Glomerular visceral epithelial cell (primary cell): ENCODE measurements around the gene HOXB9.
A peak's percentile ranks its signal among the peaks of the same experiment; 100 is the strongest.

Experiments
- DNase-seq: peaks from one replicate; pipeline ENCODE4 v3.0.0-alpha.2; 2016; ENCODE audit errors: extremely low spot score

The HOXB9 gene

GRCh38 chr17:48597778-48598631 lies 28.2 kb downstream of the HOXB9 start:
- peak; percentile 82 for DNase-seq

GRCh38 chr17:48597528-48597777 lies 28.7 kb downstream of the HOXB9 start:
- no peak for DNase-seq

GRCh38 chr17:48596735-48597527 lies 29.2 kb downstream of the HOXB9 start:
- DNase-seq, result peak; percentile 51

GRCh38 chr17:48596000-48596734 lies 30.0 kb downstream of the HOXB9 start:
- no peak for DNase-seq

- DNase-seq, result no peak
These were observed 30.7 kb downstream of the HOXB9 start for GRCh38 chr17:48595278-48595999.

GRCh38 chr17:48594538-48595277 lies 31.4 kb downstream of the HOXB9 start:
- DNase-seq, result no peak

- peak; percentile 85 for DNase-seq
These were observed 32.2 kb downstream of the HOXB9 start for GRCh38 chr17:48593840-48594537.

GRCh38 chr17:48593126-48593829 lies 32.9 kb downstream of the HOXB9 start, which contains the start of gene HOXB5:
HOXB5 (minus strand) TSS chr17:48593779; CDS start chr17:48593682, 97 bp downstream.
- DNase-seq, result no peak

- DNase-seq, result no peak
These were observed 33.6 kb downstream of the HOXB9 start for GRCh38 chr17:48592577-48592976.

- no peak for DNase-seq
These were observed 34.1 kb downstream of the HOXB9 start for GRCh38 chr17:48592057-48592514.

GRCh38 chr17:48591255-48592056 lies 34.7 kb downstream of the HOXB9 start:
- no peak for DNase-seq

- DNase-seq, result no peak
These were observed 35.5 kb downstream of the HOXB9 start for GRCh38 chr17:48590607-48591161.

- no peak for DNase-seq
These were observed 36.1 kb downstream of the HOXB9 start, which contains the start of gene HOXB3 for GRCh38 chr17:48589831-48590606. HOXB3 (minus strand) TSS chr17:48590241; CDS start chr17:48552474, 37,767 bp downstream.

GRCh38 chr17:48589060-48589830 lies 36.9 kb downstream of the HOXB9 start:
- DNase-seq, result no peak

GRCh38 chr17:48588528-48588927 lies 37.6 kb downstream of the HOXB9 start:
- DNase-seq, result no peak

- DNase-seq, result no peak
These were observed 38.1 kb downstream of the HOXB9 start for GRCh38 chr17:48588074-48588415.
